Dermis microvascular lymphatic vessel endothelial cell (primary cell): ENCODE measurements around the gene MYBPC1. TPM values are rescaled to one million over a fixed set of nuclear protein-coding genes. Genes with fewer than 3 reads are reported as not detected.

Experiments used
- DNase-seq, 2 donors: peaks; one replicate each; pipeline versions ENCODE4 v3.0.0 to v3.0.0-alpha.2; 2010; ENCODE audit warnings: low read depth in 2 of 2
- total RNA-seq: library from RNA; depleted of rRNA; stranded (reverse); fragments of >200 nt; gene quantifications from 2 replicates; pipeline ENCODE4 v1.2.1, GENCODE V29; 2014

The MYBPC1 gene
- total RNA-seq, 1 donor from 2014 or later = not detected

DNA sequence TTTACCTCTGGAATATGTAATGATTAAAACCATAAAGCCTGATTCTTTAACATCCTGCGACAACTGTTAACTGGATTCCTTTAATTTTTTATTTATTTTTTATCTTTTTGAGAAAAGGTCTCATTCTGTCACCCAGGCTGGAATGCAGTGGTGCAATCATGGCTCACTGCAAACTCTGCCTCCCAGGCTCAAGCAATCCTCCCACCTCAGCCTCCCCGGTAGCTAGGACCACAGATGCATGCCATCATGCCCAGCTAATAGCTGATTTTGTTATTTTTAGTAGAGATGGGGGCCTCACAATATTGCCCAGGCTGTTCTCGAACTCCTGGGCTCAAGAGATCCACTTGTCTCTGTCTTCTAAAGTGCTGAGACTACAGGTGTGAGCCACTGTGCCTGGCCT, 3.7 kb downstream of the MYBPC1 start:
- DNase-seq = no peak

GRCh38 chr12:101599311-101599710, 4.5 kb downstream of the MYBPC1 start:
- DNase-seq = no peak

- no peak for DNase-seq
Measured at GRCh38 chr12:101599771-101600484, 5.2 kb downstream of the MYBPC1 start.

GRCh38 chr12:101604132-101604531, 9.4 kb downstream of the MYBPC1 start:
- no peak for DNase-seq

- DNase-seq = no peak
Measured at GRCh38 chr12:101607894-101608293, 13.1 kb downstream of the MYBPC1 start.

DNA sequence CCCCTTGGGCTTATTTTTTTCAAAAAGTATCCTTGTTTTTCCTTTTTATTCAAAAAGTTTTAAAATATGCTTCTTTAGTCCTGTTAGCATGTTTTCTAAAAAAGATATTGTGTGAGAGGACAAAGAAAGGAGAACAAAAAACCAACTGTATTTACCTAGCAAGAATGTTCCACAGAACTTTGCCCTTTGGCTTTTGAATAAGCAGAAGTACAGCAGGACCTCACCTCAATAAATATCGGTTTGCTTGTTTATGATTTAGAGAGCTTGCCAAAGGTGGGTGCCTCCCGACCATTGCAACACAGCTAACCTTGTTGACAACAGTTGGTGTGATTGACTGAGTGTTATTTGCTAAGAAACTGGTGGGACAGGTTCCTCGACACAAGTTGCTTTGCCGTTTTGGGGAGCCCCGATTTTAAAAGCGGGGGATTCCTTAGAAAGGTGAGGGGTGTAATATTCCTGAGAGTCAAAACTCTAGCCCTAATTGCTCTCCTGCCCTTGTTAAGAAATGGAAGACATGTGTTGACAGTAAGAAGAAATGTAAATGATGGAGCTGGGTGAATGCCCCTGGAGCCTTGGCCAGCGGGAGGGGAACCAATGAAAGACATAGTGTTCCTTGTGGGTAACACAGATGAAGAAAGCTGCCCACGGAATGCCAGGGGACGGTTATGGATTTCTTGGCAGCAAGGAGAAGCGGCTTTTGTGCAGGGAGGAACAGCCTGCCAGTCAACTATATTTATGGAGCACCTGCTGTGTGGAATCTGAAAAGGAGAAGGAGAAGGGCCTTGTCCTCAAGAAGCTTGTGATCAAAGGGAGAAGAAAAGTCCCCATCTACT, 13.7 kb downstream of the MYBPC1 start:
- no peak for DNase-seq

DNA sequence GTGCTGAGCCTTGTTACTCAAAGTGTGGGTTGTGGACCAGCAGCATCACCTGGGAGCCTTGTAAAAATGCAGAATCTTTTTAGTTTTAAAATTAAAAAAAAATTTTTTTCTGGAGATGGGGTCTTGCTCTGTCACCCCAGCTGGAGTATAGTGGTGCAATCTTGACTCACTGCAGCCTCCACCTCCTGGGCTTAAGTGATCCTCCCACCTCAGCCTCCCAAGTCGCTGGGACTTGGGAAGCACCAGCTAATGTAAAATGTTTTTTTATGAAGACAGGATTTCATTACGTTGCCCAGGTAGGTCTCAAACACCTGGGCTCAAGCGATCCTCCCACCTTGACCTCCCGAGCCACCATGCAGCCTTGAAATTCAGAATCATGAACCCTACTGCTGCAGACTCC, 14.4 kb downstream of the MYBPC1 start:
- DNase-seq = no peak

- DNase-seq = peak in 1 of 2 donors; percentile 20
Measured at GRCh38 chr12:101612160-101612916, 17.6 kb downstream of the MYBPC1 start.

DNA sequence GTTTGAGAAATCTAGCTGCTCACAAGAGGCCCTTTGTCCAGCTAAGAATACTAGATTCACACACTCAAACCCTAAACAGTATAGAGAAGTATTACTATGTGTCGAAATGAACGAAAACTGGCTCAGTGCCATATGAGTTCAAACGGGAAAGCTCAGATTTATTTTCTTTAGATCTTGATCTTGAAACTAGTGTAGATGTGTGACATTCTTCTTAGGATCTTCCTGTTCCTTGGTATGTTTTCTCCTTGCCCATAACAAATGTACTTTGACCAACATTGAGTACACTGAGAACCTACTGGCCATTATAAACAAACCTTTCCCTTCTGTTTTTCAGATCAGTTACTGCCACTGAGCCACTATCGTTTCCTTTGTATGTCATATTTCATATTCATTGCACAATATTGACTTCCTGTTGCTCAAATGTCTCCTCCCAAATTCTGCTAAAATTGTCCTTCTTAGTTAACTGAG, 21.3 kb downstream of the MYBPC1 start:
- DNase-seq = peak in 1 of 2 donors; percentile 15

DNA sequence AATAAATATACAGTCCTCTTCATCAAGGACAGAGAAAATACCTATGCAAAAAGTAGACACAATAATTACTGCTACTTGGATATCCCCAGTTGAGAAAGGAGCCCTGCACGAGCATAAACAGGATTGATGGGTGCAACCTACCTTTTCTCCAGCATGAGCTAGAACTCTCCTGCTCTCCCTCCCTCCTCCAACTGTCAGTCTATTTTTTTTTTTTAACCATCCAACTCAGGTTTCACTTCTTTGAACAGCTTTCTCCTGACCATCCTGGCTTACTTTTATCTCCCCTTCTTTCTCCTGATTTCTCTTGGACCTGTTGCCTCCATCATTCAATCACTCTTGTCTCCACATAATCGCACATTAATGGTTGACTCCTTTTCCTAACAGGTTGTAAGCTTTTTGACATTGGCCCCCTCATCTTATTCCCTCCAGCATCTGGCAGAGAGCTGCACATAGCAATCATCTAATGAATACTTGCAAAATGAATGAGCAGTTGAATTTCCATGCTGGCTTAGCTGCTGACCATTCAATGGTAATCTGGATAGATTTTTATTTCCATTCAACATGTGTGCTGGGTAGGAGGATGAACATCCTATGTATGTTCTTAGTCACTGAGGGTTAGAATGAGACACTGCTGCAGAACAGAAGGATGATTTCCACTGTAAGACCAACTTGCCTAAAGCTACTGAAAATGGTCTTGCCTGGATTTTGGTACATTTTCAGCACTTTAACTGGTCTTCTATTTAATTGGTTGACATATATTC, 24.4 kb downstream of the MYBPC1 start:
- DNase-seq = no peak

- no peak for DNase-seq
Measured at GRCh38 chr12:101619858-101620761, 25.3 kb downstream of the MYBPC1 start.

- no peak for DNase-seq
Measured at GRCh38 chr12:101620762-101621133, 26.0 kb downstream of the MYBPC1 start.

DNA sequence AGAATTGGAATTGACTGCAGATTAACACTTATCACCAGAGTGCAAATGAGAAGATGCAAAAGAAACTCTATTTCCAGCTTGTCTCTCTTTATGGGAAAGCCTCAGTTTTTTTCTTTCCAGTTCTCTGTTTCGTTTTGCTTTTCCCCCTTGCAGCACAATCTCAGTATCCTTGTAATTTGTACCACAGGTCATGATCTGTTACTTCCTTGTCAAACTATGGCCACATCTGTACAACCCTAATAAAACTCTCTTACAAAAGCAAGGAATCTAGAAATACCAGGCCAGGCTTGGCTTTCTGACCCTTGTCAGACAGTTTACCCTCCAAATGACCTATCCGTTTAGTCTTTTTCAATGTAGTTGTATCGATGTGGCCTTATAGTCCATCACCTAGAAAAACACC, 33.9 kb downstream of the MYBPC1 start:
- no peak for DNase-seq

- DNase-seq = no peak
Measured at GRCh38 chr12:101634724-101635123, 40.0 kb downstream of the MYBPC1 start.

- DNase-seq = no peak
Measured at GRCh38 chr12:101637936-101638335, 43.2 kb downstream of the MYBPC1 start.

DNA sequence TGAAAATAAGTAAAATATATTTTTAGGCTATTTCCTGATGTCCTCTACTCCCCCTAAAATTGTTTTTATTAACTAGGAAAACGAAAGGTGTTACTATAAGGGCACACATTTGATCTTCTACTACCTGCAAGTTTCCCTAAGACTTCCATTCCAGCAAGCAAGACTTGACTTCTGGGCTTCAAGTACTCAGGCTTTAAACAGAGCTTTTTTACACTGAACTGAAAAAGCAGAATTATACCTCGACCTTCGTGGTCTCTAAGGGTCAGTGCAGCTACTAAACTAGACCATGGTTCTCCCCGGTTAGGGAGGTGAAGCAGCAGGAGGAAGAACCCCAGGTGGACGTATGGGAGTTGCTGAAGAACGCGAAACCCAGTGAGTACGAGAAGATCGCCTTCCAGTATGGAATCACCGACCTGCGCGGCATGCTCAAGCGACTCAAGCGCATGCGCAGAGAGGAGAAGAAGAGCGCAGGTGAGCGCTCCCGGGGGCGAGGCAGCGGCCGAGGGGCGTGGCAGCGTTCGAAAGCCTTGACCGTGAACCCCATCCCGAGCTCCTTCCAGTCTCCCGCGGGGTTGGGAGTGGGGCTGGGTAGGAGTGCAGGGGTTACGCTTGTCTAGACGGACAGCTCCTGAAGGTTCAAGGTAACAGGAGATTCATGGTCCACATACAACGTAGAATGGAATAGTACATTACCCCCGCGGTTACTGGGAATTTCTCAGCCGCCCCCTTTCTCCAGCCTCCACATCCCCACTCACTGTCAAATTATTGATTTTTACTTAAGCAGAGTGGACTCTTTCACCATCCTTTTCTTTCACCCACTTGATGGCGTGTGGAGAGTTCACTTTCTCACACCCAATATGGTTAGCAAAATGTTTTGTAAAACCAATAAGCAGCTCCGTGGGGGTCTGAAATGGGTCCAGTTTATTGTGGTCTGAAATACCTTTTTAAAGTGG, 47.6 kb downstream of the MYBPC1 start:
- no peak for DNase-seq

GRCh38 chr12:101647711-101648110, 52.9 kb downstream of the MYBPC1 start:
- no peak for DNase-seq

- no peak for DNase-seq
Measured at GRCh38 chr12:101648195-101648594, 53.4 kb downstream of the MYBPC1 start.
